ENCODE results near the gene WNK1. TPM values are rescaled to one million over a fixed set of nuclear protein-coding genes. Genes with fewer than 3 reads are reported as not detected.
"Not testable (repeated sequence)": the region's sequence is repeated elsewhere in the genome, so short reads cannot be mapped to it uniquely, and the experiment has no call there.

Gene WNK1
- total RNA-seq, 3 donors from 2014 or later: 173 to 192 (median 176) TPM

DNA sequence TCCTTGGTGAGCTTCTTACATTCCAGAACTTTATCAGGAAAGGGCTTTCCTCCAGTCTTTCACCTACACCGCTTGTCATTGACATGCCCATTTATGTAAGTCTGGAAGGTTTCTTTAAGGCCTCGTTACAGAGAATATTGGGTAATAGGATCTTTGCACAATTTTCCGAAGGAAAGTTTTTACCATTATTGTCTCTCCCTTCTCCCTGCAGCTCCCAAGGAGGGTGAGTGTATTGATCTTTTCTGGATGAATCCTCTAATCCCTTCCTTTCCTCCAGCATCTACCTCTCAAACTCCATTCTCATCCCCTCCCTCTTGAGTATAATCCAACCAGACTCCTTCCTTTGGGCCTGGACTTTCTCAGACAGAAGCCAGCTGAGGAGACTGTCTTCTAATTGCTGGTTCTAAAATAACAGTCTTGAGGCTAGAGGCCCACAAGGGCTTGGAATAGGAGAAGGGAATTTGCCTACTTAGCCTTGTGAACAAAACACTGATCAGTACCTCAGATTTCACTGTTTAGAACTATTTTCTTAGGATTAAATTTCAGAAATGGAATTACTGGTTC is 21.8 kb downstream of the WNK1 start:
- no peaks in the 10 kb centered on the region for H3K4me1 ChIP-seq
- no peak for DNase-seq (ENCODE audit: low spot score in 2 of 2)
- H3K27ac ChIP-seq: peak overlapping the region; percentile 1 to 49
- TF ChIP-seq, protein P1, sequence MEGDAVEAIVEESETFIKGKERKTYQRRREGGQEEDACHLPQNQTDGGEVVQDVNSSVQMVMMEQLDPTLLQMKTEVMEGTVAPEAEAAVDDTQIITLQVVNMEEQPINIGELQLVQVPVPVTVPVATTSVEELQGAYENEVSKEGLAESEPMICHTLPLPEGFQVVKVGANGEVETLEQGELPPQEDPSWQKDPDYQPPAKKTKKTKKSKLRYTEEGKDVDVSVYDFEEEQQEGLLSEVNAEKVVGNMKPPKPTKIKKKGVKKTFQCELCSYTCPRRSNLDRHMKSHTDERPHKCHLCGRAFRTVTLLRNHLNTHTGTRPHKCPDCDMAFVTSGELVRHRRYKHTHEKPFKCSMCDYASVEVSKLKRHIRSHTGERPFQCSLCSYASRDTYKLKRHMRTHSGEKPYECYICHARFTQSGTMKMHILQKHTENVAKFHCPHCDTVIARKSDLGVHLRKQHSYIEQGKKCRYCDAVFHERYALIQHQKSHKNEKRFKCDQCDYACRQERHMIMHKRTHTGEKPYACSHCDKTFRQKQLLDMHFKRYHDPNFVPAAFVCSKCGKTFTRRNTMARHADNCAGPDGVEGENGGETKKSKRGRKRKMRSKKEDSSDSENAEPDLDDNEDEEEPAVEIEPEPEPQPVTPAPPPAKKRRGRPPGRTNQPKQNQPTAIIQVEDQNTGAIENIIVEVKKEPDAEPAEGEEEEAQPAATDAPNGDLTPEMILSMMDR (IDR thresholded peaks at IDR 0.05): no peak
- no peak for TF ChIP-seq POLR2A (IDR thresholded peaks at IDR 0.05)
- TF ChIP-seq POLR2AphosphoS5 (IDR thresholded peaks at IDR 0.05): no peak
- intact Hi-C loops (cut with DNase I; ENCODE audit: low total_unique reads): no loop called here
- no peak overlapping the region for H3K4me3 ChIP-seq
- no peaks in the 10 kb centered on the region for H3K36me3 ChIP-seq
- no peaks in the 10 kb centered on the region for H3K27me3 ChIP-seq
- H3K9me3 ChIP-seq: no peaks in the 10 kb centered on the region

DNA sequence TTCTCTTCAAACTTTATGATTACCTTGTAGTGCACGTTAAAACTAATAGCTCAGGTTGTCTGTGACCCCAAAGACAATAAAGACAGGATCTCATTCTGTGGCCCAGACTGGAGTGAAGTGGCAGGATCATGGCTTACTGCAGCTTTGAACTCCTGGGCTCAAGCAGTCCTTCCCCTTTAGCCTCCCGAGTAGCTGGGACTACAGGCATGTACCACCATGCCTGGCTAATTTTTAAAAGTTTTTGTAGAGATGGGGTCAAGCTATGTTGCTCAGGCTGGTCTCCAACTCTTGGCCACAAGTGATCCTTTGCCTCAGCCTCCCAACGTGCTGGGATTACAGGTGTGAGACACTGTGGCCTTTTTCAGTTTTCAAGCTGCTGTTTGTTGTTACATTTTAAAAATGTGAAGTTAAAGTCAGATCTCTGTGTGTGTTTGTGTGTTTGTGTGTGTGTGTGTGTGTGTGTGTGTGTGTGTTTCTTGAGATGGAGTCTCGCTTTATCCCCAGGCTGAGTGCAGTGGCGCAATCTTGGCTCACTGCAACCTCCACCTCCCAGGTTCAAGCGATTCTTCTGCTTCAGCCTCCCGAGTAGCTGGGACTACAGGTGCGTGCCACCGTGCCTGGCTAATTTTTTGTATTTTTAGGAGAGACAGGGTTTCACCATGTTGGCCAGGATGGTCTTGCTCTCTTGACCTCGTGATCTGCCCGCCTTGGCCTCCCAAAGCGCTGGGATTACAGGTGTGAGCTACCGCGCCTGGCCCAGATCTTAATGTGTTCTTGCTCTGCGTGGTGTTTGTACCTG is 23.8 kb downstream of the WNK1 start:
- H3K27me3 ChIP-seq; intact Hi-C loops (cut with DNase I; ENCODE audit: low total_unique reads); DNase-seq (ENCODE audit: low spot score in 2 of 2); H3K9me3 ChIP-seq; H3K27ac ChIP-seq; H3K4me1 ChIP-seq; H3K36me3 ChIP-seq; H3K4me3 ChIP-seq: not testable (repeated sequence)

DNA sequence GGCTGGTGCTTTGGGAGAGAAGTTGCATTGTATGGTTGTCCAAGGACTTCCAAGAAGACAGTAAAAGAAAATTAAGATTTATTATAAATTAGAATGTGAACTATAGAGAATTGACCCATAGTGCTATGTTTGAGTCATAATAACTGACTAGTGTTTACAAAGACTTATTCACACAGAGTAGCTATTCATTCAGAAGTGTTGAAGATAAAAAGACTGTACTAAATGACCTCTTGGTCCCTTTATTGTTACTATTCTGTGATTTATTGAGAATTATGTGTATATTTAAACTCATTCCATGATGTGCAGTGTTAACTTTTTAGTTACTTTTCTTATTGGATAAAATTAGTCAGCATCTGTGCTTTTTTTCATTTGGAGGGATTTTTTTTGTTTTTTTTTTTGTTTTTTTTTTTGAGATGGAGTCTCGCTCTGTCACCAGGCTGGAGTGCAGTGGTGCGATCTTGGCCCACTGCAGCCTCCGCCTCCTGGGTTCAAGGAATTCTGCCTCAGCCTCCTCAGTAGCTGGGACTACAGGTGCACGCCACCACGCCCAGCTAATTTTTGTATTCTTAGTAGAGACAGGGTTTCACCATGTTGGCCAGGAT is 24.5 kb downstream of the WNK1 start:
- DNase-seq (ENCODE audit: low spot score in 2 of 2); intact Hi-C loops (cut with DNase I; ENCODE audit: low total_unique reads); H3K4me3 ChIP-seq; H3K36me3 ChIP-seq; H3K27me3 ChIP-seq; H3K27ac ChIP-seq; H3K9me3 ChIP-seq; H3K4me1 ChIP-seq: not testable (repeated sequence)

DNA sequence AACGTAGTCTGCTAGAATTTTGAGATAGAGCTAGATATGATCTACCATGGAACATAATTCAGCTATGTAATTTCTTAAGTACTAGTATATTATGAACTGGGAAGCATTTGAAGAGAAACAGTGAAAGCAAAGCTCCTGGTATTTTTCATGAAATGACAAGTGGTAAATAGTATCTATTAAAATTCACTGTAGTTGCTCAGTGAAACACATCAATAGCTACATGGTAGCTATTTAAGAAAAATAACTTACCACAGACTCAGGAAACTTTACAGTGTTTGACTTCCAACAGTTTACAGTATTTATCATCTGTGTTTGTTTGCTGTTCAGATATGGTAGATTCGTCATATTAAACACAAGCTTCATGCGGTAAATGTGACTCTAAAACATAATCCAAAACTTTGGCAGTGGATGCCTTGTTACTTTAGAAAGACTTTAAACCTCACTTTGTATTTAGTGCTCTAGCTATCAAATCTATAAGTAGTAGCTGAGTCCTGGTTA is 25.2 kb downstream of the WNK1 start:
- no peaks in the 10 kb centered on the region for H3K27me3 ChIP-seq
- DNase-seq (ENCODE audit: low spot score in 2 of 2): no peak
- H3K4me1 ChIP-seq: peaks cover 0 to 2% of the 10 kb centered on the region in 2 donors
- intact Hi-C loops (cut with DNase I; ENCODE audit: low total_unique reads): no loop called here
- H3K4me3 ChIP-seq: no peak overlapping the region
- no peaks in the 10 kb centered on the region for H3K36me3 ChIP-seq
- H3K9me3 ChIP-seq: no peaks in the 10 kb centered on the region
- no peak overlapping the region for H3K27ac ChIP-seq
- TF ChIP-seq POLR2A (IDR thresholded peaks at IDR 0.05): no peak
- TF ChIP-seq, protein P1 (IDR thresholded peaks at IDR 0.05): no peak

DNA sequence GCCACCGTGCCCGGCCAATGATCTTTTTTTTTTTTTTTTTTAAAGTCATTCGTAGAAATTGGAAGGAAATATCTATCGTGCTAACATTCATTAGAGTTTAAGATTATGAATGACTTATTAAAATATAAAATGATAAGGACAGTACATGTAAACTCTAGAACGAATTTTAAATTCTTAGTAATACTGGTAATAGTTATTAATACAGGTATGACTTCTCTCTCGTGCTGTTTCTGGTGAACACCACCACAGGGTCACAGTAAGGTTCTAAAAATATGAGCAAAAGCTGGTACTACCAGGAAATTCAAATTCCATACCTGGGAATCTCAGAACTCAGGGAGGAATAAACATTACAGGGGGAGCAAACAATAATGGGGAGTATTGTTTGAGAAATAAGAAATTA is 26.2 kb downstream of the WNK1 start:
- Histone ChIP-seq H3K27me3 (no peaks in the 10 kb centered on the region), H3K27ac (no peak overlapping the region), H3K4me1 (peaks cover 0 to 2% of the 10 kb centered on the region in 2 donors), H3K9me3 (no peaks in the 10 kb centered on the region), H3K36me3 (no peaks in the 10 kb centered on the region), H3K4me3 (no peak overlapping the region)
- DNase-seq (ENCODE audit: low spot score in 2 of 2): no peak
- intact Hi-C loops (cut with DNase I; ENCODE audit: low total_unique reads): no loop called here
- TF ChIP-seq POLR2A (IDR thresholded peaks at IDR 0.05): no peak
- TF ChIP-seq POLR2AphosphoS5 (IDR thresholded peaks at IDR 0.05): no peak
- TF ChIP-seq, protein P1 (IDR thresholded peaks at IDR 0.05): no peak

Data from breast epithelium (tissue), 4 donors.